Activated effector memory CD4-positive, alpha-beta T cell treated with Interleukin-2 at 50 U/mL for 16 hours (primary cell): ENCODE results near the gene NAPSA.
"Not testable (repeated sequence)": the region's sequence is repeated elsewhere in the genome, so short reads cannot be mapped to it uniquely, and the experiment has no call there.

Source experiments
- DNase-seq: peaks from one replicate; pipeline ENCODE4 v3.0.0-alpha.2; 2020

The NAPSA gene

GRCh38 chr19:50365434-50366306, at the start of gene NAPSA:
Gene NAPSA (minus strand): TSS chr19:50365639. CDS start chr19:50365621, 18 bp downstream.
- no peak for DNase-seq

- no peak for DNase-seq
Measured at GRCh38 chr19:50413531-50413930, 48.1 kb upstream of the NAPSA start.

GRCh38 chr19:50413096-50413495, 47.7 kb upstream of the NAPSA start:
- no peak for DNase-seq

GRCh38 chr19:50412419-50412818, 47.0 kb upstream of the NAPSA start:
- DNase-seq: no peak

GRCh38 chr19:50410109-50410508, 44.7 kb upstream of the NAPSA start:
- DNase-seq: no peak

- DNase-seq: no peak
Measured at GRCh38 chr19:50409347-50409746, 43.9 kb upstream of the NAPSA start.

- DNase-seq: no peak
Measured at GRCh38 chr19:50406829-50407228, 41.4 kb upstream of the NAPSA start.

- no peak for DNase-seq
Measured at GRCh38 chr19:50406156-50406820, 40.8 kb upstream of the NAPSA start.

GRCh38 chr19:50402544-50403301, 37.3 kb upstream of the NAPSA start:
- no peak for DNase-seq

- no peak for DNase-seq
Measured at GRCh38 chr19:50401605-50402450, 36.4 kb upstream of the NAPSA start.

- no peak for DNase-seq
Measured at GRCh38 chr19:50399368-50399745, 33.9 kb upstream of the NAPSA start.

GRCh38 chr19:50398675-50399367, 33.4 kb upstream of the NAPSA start:
- no peak for DNase-seq

- DNase-seq: no peak
Measured at GRCh38 chr19:50394017-50394416, 28.6 kb upstream of the NAPSA start.

GRCh38 chr19:50393589-50393988, 28.1 kb upstream of the NAPSA start:
- DNase-seq: no peak

GRCh38 chr19:50392759-50393158, 27.3 kb upstream of the NAPSA start:
- DNase-seq: no peak

- not testable (repeated sequence) for DNase-seq
Measured at GRCh38 chr19:50390952-50391351, 25.5 kb upstream of the NAPSA start.

GRCh38 chr19:50390295-50390694, 24.9 kb upstream of the NAPSA start:
- not testable (repeated sequence) for DNase-seq

- no peak for DNase-seq
Measured at GRCh38 chr19:50387868-50388245, 22.4 kb upstream of the NAPSA start.

- DNase-seq: no peak
Measured at GRCh38 chr19:50387176-50387867, 21.9 kb upstream of the NAPSA start.

GRCh38 chr19:50384685-50385535, 19.5 kb upstream of the NAPSA start:
- DNase-seq: no peak
